Placental epithelial cell (primary cell): Measurements from ENCODE around the gene SEC16B. TPM values are rescaled to one million over a fixed set of nuclear protein-coding genes. Genes with fewer than 3 reads are reported as not detected.

ENCODE experiments used
- small RNA-seq: library from RNA; depleted of rRNA; stranded (forward); fragments of <200 nt; gene quantifications from one replicate; pipeline ENCODE3, GENCODE V24; 2012
- total RNA-seq: library from RNA; depleted of rRNA; stranded (reverse); fragments of >200 nt; gene quantifications from 2 replicates; pipeline ENCODE4 v1.2.3, GENCODE V29; 2012

Gene SEC16B
- 1.5 and 2.4 TPM in 2 replicates for total RNA-seq

DNA sequence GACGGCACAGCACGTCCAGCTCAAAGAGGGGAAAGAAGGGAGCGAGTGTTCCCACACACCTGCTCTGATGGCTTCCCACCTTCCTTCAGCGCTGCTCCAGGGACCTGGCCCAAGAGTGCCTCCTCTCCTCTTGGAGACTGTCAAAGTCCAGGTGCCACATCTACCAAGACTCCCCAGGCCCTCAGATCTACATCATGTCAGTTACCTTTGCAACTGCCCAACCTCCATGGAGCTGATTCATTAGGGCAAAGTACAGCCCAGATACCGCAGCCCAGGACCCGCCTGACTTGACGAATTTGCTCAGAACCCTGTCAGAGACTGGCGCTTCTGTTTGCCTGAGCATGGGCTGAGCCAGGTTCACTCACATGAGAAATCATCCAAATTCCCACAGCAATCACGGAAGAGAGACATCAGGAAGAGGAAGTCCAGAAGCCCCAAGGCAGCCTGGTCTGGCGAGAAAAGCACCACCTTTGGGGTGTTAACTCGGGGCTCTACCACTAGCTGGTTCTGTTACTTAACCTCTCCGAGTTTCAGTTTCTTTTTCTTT is at the start of gene SEC16B:
Gene SEC16B (minus strand): TSS at position 234 of the 547 bp plus-strand sequence. CDS start 2,077 bp downstream, outside the sequence.

Small RNA genes lying within 50 kb of the gene (small RNA-seq; reads per million reads assigned to genes)
- not detected for gene AL359075.1

Other genes with a start within 250 kb of the SEC16B start
- gene RASAL2, start 124.0 kb upstream of the SEC16B start, total RNA-seq: 41.2 and 94.9 TPM in 2 replicates